NB4 (cell line): ENCODE measurements around the gene SND1.
"Not testable (repeated sequence)": the region's sequence is repeated elsewhere in the genome, so short reads cannot be mapped to it uniquely, and the experiment has no call there.

ENCODE experiments used
- MYC ChIP-seq: IDR thresholded peaks from 2 replicates; pipeline ENCODE4 v1.6.1; 2011; ENCODE audit warnings: low read depth, low read length
- POLR2A ChIP-seq: IDR thresholded peaks from 2 replicates; pipeline ENCODE4 v1.6.1; 2011; ENCODE audit warnings: mild to moderate bottlenecking; ENCODE audit not compliant: insufficient read length; ENCODE audit errors: extremely low read depth
- TF ChIP-seq, protein P1 (sequence below): IDR thresholded peaks from one replicate; pipeline ENCODE4 v1.5.1; 2012; ENCODE audit warnings: low read depth, low read length
- TF ChIP-seq, protein P2 (sequence below): IDR thresholded peaks from 2 replicates; pipeline ENCODE4 v1.6.1; 2011; ENCODE audit warnings: low read depth, low read length

DNA sequence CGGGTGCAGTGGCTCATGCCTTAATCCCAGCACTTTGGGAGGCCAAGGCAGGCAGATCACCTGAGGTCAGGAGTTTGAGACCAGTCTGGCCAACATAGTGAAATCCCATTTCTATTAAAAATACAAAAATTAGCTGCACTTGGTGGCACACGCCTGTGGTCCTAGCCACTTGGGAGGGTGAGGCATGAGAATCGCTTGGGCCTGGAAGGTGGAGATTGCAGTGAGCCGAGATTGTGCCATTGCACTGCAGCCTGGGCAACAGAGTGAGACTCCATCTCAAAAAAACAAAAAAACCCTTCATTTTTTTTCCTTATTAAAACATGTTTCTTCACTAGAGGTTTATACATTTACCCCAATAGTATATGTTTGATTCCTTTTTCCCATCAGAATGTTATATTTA is 22.9 kb downstream of the SND1 start:
- TF ChIP-seq, protein P1, sequence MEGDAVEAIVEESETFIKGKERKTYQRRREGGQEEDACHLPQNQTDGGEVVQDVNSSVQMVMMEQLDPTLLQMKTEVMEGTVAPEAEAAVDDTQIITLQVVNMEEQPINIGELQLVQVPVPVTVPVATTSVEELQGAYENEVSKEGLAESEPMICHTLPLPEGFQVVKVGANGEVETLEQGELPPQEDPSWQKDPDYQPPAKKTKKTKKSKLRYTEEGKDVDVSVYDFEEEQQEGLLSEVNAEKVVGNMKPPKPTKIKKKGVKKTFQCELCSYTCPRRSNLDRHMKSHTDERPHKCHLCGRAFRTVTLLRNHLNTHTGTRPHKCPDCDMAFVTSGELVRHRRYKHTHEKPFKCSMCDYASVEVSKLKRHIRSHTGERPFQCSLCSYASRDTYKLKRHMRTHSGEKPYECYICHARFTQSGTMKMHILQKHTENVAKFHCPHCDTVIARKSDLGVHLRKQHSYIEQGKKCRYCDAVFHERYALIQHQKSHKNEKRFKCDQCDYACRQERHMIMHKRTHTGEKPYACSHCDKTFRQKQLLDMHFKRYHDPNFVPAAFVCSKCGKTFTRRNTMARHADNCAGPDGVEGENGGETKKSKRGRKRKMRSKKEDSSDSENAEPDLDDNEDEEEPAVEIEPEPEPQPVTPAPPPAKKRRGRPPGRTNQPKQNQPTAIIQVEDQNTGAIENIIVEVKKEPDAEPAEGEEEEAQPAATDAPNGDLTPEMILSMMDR = not testable (repeated sequence)
- TF ChIP-seq, protein P2, sequence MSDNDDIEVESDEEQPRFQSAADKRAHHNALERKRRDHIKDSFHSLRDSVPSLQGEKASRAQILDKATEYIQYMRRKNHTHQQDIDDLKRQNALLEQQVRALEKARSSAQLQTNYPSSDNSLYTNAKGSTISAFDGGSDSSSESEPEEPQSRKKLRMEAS = not testable (repeated sequence)
- not testable (repeated sequence) for TF ChIP-seq MYC, POLR2A
